ENCODE measurements around the gene HJURP.

HJURP gene

GRCh38 chr2:233821196-233821595, 33.1 kb downstream of the HJURP start:
- no peak for DNase-seq (ENCODE audit: extremely low read depth, insufficient read length)
- Histone ChIP-seq H3K27me3 (replicated peaks; ENCODE audit: control insufficient read depth, insufficient read depth, low read length) (peaks cover 2% of the 10 kb centered on the region; the same call in 1 of the 2 replicates), H3K36me3 (ENCODE audit: control insufficient read depth, insufficient read depth, low read length) (no peaks in the 10 kb centered on the region), H3K4me3 (replicated peaks; ENCODE audit: low read depth, low read length) (no peak overlapping the region)
- TF ChIP-seq, protein P1, sequence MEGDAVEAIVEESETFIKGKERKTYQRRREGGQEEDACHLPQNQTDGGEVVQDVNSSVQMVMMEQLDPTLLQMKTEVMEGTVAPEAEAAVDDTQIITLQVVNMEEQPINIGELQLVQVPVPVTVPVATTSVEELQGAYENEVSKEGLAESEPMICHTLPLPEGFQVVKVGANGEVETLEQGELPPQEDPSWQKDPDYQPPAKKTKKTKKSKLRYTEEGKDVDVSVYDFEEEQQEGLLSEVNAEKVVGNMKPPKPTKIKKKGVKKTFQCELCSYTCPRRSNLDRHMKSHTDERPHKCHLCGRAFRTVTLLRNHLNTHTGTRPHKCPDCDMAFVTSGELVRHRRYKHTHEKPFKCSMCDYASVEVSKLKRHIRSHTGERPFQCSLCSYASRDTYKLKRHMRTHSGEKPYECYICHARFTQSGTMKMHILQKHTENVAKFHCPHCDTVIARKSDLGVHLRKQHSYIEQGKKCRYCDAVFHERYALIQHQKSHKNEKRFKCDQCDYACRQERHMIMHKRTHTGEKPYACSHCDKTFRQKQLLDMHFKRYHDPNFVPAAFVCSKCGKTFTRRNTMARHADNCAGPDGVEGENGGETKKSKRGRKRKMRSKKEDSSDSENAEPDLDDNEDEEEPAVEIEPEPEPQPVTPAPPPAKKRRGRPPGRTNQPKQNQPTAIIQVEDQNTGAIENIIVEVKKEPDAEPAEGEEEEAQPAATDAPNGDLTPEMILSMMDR (IDR thresholded peaks at IDR 0.05; ENCODE audit: insufficient read depth, low read length, poor library complexity, severe bottlenecking), result no peak

DNA sequence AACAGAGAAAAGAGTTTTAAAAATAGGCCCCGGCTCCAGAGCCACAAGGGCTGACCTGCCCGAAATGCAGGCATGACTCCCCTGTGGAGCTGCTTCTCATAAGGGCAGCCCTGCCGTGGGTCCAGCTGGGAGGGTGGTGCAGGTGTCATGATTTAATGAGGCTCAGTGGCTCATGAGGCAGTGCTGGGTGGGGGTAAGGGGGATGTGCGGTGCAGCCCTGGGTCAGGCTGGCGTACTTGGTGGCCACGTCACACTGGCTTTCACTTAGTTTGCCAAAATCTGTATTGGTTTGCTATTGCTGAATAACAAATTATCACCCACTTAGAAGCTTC, 33.6 kb downstream of the HJURP start:
- TF ChIP-seq, protein P1 (IDR thresholded peaks at IDR 0.05; ENCODE audit: insufficient read depth, low read length, poor library complexity, severe bottlenecking), result no peak
- DNase-seq (ENCODE audit: extremely low read depth, insufficient read length), result no peak
- H3K27me3 ChIP-seq (replicated peaks; ENCODE audit: control insufficient read depth, insufficient read depth, low read length), result peaks cover 2% of the 10 kb centered on the region; the same call in 1 of the 2 replicates
- H3K4me3 ChIP-seq (replicated peaks; ENCODE audit: low read depth, low read length), result no peak overlapping the region
- H3K36me3 ChIP-seq (ENCODE audit: control insufficient read depth, insufficient read depth, low read length), result no peaks in the 10 kb centered on the region

DNA sequence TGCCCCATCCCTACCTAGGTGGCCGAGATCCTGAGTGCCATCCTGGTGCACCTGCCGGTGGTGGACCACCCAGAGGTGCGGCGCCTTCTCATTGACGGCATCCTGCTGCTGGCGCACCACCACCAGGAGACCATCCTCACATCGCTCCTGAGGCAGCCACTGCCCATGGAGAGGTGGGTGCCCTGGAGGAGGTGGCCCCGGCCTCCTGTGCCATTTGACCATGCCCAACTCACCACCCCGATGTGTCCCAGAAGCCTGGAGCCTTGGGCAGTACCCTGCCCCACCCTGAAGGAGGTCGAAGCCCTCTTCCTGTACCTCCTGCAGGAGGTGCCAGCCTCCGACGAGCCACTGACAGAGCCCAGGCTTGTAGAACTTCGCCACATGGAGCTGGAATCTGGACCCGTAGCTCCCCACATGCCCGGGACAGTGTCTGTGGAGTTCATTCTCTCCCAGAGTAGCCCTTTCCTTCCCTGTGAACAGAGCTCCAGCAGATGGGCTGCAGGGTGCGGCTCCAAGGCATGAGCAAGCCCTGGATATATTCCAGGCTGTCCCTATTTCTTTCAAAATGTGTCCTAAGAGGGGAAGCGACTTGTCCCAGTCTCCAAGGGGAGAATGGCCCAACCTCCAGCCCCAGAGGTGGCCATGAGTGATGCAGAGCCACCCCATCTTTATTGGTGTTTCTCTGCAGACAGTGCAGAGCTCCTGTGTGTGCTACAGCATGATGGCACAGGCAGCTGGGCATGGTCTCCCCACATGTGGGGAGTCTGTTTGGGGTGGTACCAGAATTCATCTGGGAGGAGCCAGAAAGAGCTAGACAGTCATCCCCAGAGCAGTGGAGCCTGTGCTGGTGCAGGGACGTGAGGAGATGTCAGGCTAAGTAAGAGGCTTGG, 34.2 kb downstream of the HJURP start:
- Histone ChIP-seq H3K4me3 (replicated peaks; ENCODE audit: low read depth, low read length) (no peak overlapping the region), H3K27me3 (replicated peaks; ENCODE audit: control insufficient read depth, insufficient read depth, low read length) (peaks cover 2% of the 10 kb centered on the region; the same call in 1 of the 2 replicates), H3K36me3 (ENCODE audit: control insufficient read depth, insufficient read depth, low read length) (no peaks in the 10 kb centered on the region)
- TF ChIP-seq, protein P1 (IDR thresholded peaks at IDR 0.05; ENCODE audit: insufficient read depth, low read length, poor library complexity, severe bottlenecking), result no peak
- no peak for DNase-seq (ENCODE audit: extremely low read depth, insufficient read length)

DNA sequence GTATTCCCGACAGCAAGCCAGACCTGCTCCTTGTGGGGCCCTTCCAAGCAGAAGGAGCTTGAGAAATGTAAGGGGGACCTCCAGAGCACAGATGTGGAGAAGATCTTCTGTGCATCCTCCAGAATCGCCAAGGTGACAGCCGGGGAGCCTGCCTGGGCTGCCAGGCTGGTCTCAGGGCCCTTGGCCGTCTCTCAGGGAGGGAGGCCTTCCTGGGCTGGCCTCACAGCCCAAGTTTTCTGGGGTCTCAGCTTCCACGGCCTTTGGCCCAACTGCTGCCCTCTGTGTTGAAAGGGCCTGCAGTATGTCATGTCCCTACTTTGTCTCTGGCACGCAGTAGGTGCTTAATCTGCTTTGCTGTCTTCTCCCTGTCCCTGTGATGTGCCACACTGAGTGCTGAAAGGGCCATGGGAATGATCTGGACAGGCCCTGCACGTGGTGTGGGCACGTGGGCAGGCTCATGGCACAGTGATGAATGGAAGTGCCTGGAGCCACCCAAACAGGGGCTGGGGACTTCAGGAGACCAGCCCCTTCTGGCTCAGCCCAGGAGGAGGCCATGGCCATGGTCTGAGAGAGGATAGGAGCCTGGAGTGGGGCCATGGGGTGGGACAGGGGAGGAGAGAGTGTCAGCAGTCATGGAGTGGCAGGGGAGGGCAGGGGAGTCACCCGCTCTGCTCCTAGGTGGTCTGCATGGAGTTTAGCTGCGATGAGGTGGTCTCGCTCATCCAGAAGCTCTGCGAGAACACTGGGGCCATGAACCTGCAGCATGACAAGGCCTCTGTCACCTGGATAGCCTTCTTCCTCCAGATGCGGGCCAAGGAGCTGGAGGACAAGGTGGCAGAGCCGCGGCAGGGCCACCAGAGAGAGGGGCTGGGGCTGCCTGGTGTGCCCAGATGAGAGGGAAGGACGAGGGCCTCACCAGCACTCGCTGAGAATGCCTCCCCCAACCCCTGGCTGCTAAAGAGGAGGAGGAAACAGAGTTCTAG, 35.4 kb downstream of the HJURP start:
- TF ChIP-seq, protein P1 (IDR thresholded peaks at IDR 0.05; ENCODE audit: insufficient read depth, low read length, poor library complexity, severe bottlenecking), result no peak
- Histone ChIP-seq H3K36me3 (ENCODE audit: control insufficient read depth, insufficient read depth, low read length) (no peaks in the 10 kb centered on the region), H3K4me3 (replicated peaks; ENCODE audit: low read depth, low read length) (no peak overlapping the region), H3K27me3 (replicated peaks; ENCODE audit: control insufficient read depth, insufficient read depth, low read length) (peaks cover 2% of the 10 kb centered on the region; the same call in 1 of the 2 replicates)
- DNase-seq (ENCODE audit: extremely low read depth, insufficient read length), result no peak

DNA sequence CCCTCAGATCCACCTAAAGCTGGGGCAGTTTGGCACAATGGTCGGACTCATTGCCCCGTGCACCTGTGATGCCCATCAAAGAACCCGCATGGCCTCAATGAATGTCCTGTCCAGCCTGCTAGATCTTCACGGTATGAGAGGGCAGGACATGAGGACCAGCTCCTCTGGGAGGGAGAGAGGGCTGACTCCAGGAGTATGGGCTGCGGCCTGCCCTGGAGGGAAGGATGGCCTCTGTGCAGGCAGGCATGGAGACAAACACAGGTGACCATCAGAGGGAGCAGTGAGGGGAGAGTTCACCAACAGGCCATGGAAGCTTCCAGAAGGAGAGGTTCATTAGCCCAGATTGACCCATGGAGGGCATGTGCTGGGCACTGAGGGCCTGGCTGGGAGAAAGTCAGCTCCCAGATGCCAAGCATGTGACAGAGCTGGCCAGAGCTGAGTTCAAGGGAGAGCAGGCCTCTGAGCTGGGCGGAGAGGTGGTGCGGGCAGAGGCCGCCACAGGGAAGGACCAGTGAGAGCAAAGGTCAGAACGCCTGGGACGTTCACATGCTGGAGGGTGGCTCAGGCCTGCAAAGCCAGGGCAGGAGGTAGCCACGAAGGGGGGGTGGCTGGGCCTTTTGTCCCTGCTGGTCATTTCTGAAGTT, 36.2 kb downstream of the HJURP start:
- no peak overlapping the region for H3K4me3 ChIP-seq (replicated peaks; ENCODE audit: low read depth, low read length)
- H3K27me3 ChIP-seq (replicated peaks; ENCODE audit: control insufficient read depth, insufficient read depth, low read length), result peaks cover 2% of the 10 kb centered on the region; the same call in 1 of the 2 replicates
- TF ChIP-seq, protein P1 (IDR thresholded peaks at IDR 0.05; ENCODE audit: insufficient read depth, low read length, poor library complexity, severe bottlenecking), result no peak
- no peaks in the 10 kb centered on the region for H3K36me3 ChIP-seq (ENCODE audit: control insufficient read depth, insufficient read depth, low read length)
- DNase-seq (ENCODE audit: extremely low read depth, insufficient read length), result no peak

Measured in GM06990 (cell line).